ENCODE measurements around the gene ZNF425. TPM values are rescaled to one million over a fixed set of nuclear protein-coding genes. Genes with fewer than 3 reads are reported as not detected.
A peak's percentile ranks its signal among the peaks of the same experiment; 100 is the strongest.

ZNF425 gene
- polyA plus RNA-seq, 3 donors = 0.15 to 0.17 TPM; not detected in 1

- H3K27me3 ChIP-seq (ENCODE audit: control insufficient read depth in 2 of 2, insufficient read depth in 2 of 2, low read length in 2 of 2) = no peaks in the 10 kb centered on the region
- peak overlapping the region; percentile 74 to 98 (median 91) for H3K4me3 ChIP-seq (replicated peaks in 1 of 3; ENCODE audit: low read depth in 2 of 3, low read length in 3 of 3)
- no peaks in the 10 kb centered on the region for H4K20me1 ChIP-seq (ENCODE audit: insufficient read depth, low read length)
- H3K36me3 ChIP-seq (replicated peaks in 1 of 2; ENCODE audit: control insufficient read depth in 1 of 2, insufficient read depth in 2 of 2, low read length in 2 of 2) = peaks cover 0 to 3% of the 10 kb centered on the region in 2 donors
- WGBS (ENCODE audit: insufficient coverage) = 8% methylated on average over 15 of the region's 21 CpGs
- Mint-ChIP-seq H3K36me3 (peaks cover 0 to 10% of the 10 kb centered on the region in 2 donors), H3K27me3 (ENCODE audit: low read depth in 3 of 3) (peaks cover 1 to 3% (median 3%) of the 10 kb centered on the region in 3 donors), H3K4me1 (peaks cover 23% of the 10 kb centered on the region), H3K27ac (peak overlapping the region; percentile 79 to 98 (median 92)), H3K9me3 (peaks cover 0 to 14% (median 3%) of the 10 kb centered on the region in 7 donors), H3K4me3 (peak overlapping the region; percentile 100)
- H3K79me2 ChIP-seq (ENCODE audit: insufficient read depth, low read length) = peaks cover 27% of the 10 kb centered on the region
- intact Hi-C loops (cut with micrococcal nuclease) = loop anchor here (5.0 kb wide), 1 partner anchor 243 kb away; the partner anchor contains the start of gene EZH2 (in 2 of the 2)
- H3K9ac ChIP-seq (ENCODE audit: insufficient read depth, low read length, poor library complexity, severe bottlenecking) = peak overlapping the region; percentile 94
- peak overlapping the region; percentile 88 for H3K4me2 ChIP-seq (replicated peaks; ENCODE audit: extremely low read depth, low read length, poor library complexity, severe bottlenecking)
- peaks cover 3% of the 10 kb centered on the region in 2 donors for H3K9me3 ChIP-seq (replicated peaks in 1 of 2; ENCODE audit: control insufficient read depth in 1 of 2, insufficient read depth in 1 of 2, low read length in 2 of 2)
- peaks cover 14 to 19% of the 10 kb centered on the region in 2 donors for H3K4me1 ChIP-seq (ENCODE audit: control insufficient read depth in 1 of 2, insufficient read depth in 2 of 2, low read length in 2 of 2)
- peak overlapping the region; percentile 65 to 93 for H3K27ac ChIP-seq (ENCODE audit: low read depth in 1 of 2, low read length in 2 of 2)
- DNase-seq = no peak
- H2AFZ ChIP-seq (ENCODE audit: insufficient read depth, low read depth, low read length, poor library complexity, severe bottlenecking) = peak overlapping the region; percentile 97
- TF ChIP-seq CTCF (IDR thresholded peaks at IDR 0.05) = no peak
Observed at GRCh38 chr7:149125189-149125862, 798 bp downstream of the ZNF425 start.

DNA sequence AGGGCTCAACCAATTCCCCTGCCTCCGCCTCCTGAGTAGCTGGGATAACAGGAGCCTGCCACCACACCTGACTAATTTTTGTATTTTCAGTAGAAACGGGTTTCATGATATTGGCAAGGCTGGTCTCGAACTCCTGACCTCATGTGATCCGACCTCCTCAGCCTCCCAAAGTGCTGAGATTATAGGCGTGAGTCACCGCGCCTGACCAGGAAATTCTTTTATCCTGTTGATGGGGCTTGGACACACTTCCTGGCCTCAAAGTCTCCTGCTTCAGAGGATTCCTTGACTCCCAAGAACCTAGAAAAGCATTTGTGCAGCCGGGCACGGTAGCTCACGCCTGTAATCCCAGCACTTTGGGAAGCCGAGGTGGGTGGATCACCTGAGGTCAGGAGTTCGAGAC lies 16.2 kb downstream of the ZNF425 start:
- no peaks in the 10 kb centered on the region for H3K36me3 Mint-ChIP-seq
- H3K4me3 Mint-ChIP-seq = no peak overlapping the region
- no peak overlapping the region for H3K27ac Mint-ChIP-seq
- no peak for DNase-seq
- Histone ChIP-seq H3K4me3 (replicated peaks in 1 of 3; ENCODE audit: low read depth in 2 of 3, low read length in 3 of 3) (no peak overlapping the region), H3K9ac (ENCODE audit: insufficient read depth, low read length, poor library complexity, severe bottlenecking) (no peak overlapping the region), H3K79me2 (ENCODE audit: insufficient read depth, low read length) (no peaks in the 10 kb centered on the region), H3K4me1 (ENCODE audit: control insufficient read depth in 1 of 2, insufficient read depth in 2 of 2, low read length in 2 of 2) (no peaks in the 10 kb centered on the region), H3K27me3 (ENCODE audit: control insufficient read depth in 2 of 2, insufficient read depth in 2 of 2, low read length in 2 of 2) (no peaks in the 10 kb centered on the region), H3K4me2 (replicated peaks; ENCODE audit: extremely low read depth, low read length, poor library complexity, severe bottlenecking) (no peak overlapping the region), H3K9me3 (replicated peaks in 1 of 2; ENCODE audit: control insufficient read depth in 1 of 2, insufficient read depth in 1 of 2, low read length in 2 of 2) (no peaks in the 10 kb centered on the region), H4K20me1 (ENCODE audit: insufficient read depth, low read length) (no peaks in the 10 kb centered on the region), H3K36me3 (replicated peaks in 1 of 2; ENCODE audit: control insufficient read depth in 1 of 2, insufficient read depth in 2 of 2, low read length in 2 of 2) (no peaks in the 10 kb centered on the region), H3K27ac (ENCODE audit: low read depth in 1 of 2, low read length in 2 of 2) (no peak overlapping the region), H2AFZ (ENCODE audit: insufficient read depth, low read depth, low read length, poor library complexity, severe bottlenecking) (no peak overlapping the region)
- H3K4me1 Mint-ChIP-seq = no peaks in the 10 kb centered on the region
- WGBS (ENCODE audit: insufficient coverage) = 100% methylated on average over 5 of the region's 12 CpGs
- intact Hi-C loops (cut with micrococcal nuclease) = no loop called here
- H3K27me3 Mint-ChIP-seq (ENCODE audit: low read depth in 3 of 3) = peaks cover 0 to 1% (median 0%) of the 10 kb centered on the region in 3 donors
- TF ChIP-seq CTCF (IDR thresholded peaks at IDR 0.05) = no peak
- H3K9me3 Mint-ChIP-seq = peaks cover 0 to 3% (median 0%) of the 10 kb centered on the region in 7 donors
